DMS 273 treated with DMSO at 0.1 percent for 48 hours (cell line): ENCODE data around the gene KRT84.
A peak's percentile ranks its signal among the peaks of the same experiment; 100 is the strongest.

Experiments used
- DNase-seq: peaks from one replicate; lab custom pipeline; 2025; lab: John Stamatoyannopoulos, UW

Gene KRT84

DNA sequence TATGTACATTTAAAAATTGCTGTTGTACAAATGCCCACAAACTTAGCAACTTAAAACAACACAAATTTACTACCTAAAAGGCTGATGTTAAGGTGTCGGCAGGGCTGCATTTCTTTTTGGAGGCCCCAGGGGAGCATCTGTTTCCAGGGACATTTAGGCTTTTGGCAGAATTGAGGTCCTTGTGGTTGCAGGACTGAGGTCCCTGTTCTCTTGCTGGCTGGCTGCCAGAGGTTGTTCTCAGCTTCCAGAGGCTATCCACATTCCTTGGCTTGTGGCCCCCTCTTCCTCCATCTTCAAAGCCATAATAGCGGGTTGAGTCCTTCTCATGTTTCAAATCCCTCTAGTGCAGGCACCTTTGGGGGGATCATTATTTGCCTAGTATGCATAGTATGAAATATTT, 41.9 kb downstream of the KRT84 start:
- DNase-seq: no peak

DNA sequence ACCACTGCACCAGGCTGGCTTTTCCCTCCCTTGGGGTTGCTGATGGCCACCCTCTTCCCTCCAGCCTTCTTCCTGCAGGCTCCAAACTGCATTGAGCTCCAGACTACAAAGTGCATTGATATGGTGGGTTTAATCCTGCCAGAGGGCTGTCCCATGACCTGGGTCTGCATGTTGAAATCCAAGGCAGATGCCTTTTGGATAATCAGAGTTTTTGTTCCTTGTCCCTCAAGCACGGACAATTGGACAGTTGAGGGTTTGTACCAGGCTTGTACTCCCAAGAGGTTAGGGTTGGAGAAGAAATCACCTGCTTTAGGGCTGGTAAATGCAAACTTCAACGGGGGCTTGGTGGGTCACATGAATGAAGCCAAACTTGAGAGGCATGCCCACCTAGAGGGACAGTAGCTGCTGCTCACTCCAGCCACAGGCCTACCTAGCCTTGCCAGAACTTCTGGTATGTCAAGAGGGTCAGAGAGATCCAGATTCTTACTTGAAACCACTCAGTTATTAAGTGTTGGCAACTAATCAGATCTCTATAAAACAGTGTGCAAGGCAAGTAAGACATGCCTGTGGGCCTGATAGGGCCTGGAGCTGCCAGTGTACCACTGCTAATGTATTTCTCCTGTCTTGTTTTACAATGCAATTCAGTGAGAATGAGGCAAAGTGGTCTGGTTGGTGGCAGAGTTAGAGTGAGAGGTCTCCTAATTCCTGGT, 42.5 kb downstream of the KRT84 start:
- no peak for DNase-seq

DNA sequence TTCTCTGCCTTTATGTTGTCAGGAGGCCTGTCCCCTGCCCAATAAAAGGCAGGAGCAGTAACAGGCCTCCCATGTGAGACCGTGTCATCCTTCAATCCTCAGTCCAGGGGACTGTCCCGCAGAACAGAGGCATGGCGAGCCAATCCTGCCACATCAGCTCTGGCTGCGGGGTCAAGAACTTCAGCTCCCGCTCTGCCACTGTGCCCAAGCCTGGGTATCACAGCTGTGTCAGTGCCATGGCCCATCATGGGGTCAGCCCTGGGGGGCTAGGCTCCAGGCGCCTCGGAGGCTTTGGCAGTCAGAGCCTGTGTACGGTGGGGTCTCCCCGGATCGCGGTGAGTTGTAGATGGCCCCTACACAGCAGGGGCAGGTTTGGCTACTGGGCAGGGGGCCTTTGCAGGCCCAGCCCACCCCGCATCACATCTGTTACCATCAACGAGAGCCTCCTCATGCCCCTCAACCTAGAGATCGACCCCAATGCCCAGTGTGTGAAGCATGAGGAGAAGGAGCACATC, 44.3 kb downstream of the KRT84 start:
- DNase-seq: no peak

GRCh38 chr12:52338241-52338960, 47.1 kb downstream of the KRT84 start:
- peak; percentile 35 for DNase-seq

DNA sequence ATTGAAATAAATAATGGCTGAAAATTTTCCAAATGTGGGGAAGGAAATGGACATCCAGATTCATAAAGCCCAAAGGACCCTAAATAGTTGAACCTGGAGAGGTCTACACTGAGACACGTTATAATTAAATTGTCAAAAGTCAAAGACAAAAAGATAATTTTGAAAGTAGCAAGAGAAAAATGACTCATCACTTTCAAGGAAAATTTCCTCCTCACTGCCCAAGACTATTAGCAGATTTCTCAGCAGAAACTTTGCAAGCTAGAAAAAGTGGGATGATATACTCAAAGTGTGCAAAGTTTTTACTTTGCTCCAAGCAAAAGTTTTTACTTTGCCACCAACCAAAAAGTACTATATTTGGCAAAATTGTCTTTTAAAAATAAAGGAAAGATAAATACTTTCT, 48.4 kb downstream of the KRT84 start:
- no peak for DNase-seq

- no peak for DNase-seq
These were observed 48.8 kb downstream of the KRT84 start for GRCh38 chr12:52336641-52337040.

GRCh38 chr12:52335598-52336262, 49.7 kb downstream of the KRT84 start:
- DNase-seq: peak; percentile 57

DNA sequence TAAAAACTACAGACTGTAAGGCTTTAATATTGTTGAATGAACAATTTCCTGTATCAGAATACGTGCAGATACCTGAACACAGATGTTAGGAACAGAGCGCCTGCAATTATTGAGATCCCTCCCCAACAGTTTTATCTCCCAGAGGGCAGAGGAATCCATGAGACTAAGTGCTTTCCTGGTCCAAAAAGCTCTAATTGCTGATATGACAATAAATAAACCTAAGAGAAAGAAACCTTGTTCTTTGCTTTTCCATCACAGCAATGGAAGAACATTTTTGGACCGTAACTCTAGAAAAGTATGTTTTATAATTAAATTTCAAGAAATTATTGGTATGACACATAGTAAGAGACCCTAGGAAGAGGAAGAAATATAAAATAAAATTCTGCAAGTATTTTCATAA, 51.3 kb downstream of the KRT84 start:
- DNase-seq: no peak

DNA sequence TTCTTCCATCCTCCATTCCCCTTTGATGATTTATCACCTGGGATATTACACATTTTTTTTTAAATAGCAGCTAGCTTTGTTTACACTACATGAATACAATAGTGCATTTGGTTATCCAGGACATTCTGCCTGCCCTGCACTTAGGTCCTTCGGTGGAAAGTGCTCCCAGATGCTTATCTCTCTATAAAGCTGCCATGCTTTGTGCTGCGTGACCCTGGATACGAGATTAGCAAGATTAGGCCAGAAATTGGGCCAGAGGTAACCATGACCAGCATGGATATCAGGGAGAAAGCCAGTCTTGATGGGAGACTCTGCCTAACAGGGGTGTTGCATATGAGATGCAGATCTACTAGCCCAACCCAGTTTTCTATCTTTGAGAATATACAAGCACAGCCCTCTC, 52.1 kb downstream of the KRT84 start:
- no peak for DNase-seq

- DNase-seq: no peak
These were observed 53.1 kb downstream of the KRT84 start for GRCh38 chr12:52332381-52332780.

DNA sequence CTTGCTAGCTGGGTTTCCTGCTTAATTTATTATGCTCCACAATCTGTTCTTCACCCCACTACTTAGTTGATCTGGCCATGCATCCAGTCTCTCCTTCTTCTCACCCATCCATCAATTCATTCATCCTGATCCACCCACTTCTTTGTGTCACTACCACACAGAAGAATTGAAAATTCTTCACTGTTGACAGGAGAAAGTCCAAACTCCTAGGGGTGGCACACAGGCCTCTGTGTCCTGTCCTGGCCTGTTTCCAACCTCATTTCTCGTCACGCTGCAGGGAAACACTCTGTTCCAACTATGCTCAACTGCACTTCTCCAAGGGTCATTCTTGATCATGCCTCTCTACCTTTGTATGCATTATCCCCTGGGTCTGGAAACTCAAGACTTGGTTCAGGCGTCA, 53.6 kb downstream of the KRT84 start:
- no peak for DNase-seq

GRCh38 chr12:52331039-52331438, 54.4 kb downstream of the KRT84 start:
- DNase-seq: no peak

- DNase-seq: no peak
These were observed 57.5 kb downstream of the KRT84 start for GRCh38 chr12:52327830-52328500.
